ENCODE measurements around the gene FAHD2B.
"Not testable (repeated sequence)": the region's sequence is repeated elsewhere in the genome, so short reads cannot be mapped to it uniquely, and the experiment has no call there.

The FAHD2B gene, protein sequence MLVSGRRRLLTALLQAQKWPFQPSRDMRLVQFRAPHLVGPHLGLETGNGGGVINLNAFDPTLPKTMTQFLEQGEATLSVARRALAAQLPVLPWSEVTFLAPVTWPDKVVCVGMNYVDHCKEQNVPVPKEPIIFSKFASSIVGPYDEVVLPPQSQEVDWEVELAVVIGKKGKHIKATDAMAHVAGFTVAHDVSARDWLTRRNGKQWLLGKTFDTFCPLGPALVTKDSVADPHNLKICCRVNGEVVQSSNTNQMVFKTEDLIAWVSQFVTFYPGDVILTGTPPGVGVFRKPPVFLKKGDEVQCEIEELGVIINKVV

DNA sequence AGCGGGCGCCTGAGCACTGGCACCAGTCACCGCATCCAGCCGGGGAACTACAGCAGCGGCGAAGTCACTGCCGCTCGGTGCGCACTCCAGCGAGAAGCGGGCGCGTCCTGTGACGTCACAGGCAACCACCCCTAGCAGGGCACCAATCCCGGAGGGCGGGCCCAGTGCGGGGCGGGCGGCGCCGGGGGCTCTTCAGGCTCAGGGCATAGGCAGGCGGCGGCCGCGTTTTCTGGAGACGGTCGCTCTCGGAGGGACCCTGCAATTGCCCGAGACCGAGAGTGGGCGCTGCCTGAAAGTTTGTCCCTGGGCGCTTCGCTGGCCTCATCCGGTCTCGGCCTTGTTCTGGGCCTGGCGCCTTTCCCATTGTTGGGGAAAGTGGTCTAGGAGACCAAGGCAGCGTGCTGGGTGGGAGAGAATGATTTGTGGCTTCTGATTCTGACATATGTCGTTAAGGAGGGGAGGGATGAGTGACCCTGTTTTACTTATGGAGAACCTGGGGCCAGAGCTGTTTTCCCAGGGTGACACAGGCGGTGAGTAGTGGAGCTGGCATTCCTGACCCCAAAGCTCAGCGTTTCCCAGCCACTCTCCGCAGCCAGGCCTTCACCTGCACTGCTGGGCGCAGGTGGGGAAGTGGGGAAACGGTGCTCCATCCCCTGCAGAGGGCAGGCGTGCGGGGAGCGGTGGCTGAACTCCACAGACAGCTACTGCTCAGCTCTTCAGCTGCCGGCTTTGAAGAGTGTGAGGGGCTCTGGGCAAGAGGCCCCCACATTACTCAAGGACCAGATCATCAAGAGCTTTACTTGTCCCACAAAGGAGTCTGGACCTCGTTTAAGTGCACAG, at the start of gene FAHD2B:
Gene FAHD2B, minus strand, starts transcription at position 111 of the 840 bp plus-strand sequence. CDS start 3,176 bp downstream, outside the sequence.
- peak; percentile 87 to 88 for DNase-seq

DNA sequence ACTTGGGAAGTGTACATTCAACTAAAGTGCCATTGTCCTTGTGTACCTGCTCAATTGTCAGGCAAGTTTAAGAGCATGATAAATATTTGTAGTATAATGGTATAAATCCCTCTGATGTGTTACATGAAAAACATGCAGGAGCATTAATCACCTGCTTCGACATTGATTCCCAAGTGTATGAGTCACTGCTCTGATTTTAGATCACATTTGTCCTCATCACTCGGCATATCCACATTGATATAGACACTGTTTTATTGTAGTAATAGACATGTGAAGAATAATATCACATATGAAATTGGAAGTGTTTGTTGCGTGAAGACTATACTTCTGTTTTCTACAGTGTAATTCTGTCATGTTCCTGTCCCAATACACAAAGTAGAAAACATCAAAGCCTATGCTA, 49.3 kb upstream of the FAHD2B start:
- DNase-seq = not testable (repeated sequence)

DNA sequence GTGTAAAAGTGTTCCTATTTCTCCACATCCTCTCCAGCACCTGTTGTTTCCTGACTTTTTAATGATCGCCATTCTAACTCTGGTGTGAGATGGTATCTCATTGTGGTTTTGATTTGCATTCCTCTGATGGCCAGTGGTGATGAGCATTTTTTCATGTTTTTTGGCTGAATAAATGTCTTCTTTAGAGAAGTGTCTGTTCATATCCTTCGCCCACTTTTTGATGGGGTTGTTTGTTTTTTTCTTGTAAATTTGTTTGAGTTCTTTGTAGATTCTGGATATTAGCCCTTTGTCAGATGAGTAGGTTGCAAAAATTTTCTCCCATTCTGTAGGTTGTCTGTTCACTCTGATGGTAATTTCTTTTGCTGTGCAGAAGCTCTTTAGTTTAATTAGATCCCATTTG, 34.4 kb upstream of the FAHD2B start:
- DNase-seq = not testable (repeated sequence)

DNA sequence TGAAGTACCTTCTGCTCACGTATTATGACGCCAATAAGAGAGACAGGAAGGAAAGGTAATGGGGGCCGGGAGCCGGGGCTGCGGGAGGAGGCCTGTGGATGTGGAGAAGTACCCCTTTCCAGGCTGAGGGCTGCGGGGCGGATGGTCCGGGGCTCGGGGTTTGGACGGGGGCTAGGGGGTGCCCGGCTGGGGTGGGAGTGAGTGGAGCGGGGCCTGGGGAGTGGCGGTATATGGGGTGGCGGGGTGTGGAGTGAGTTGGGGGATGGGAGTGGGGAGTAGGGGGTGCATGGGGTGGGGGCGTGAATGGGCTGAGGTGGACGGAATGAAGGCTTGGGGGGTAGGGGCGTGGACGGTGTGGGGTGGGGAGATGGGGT, 19.2 kb upstream of the FAHD2B start:
- DNase-seq = not testable (repeated sequence)

DNA sequence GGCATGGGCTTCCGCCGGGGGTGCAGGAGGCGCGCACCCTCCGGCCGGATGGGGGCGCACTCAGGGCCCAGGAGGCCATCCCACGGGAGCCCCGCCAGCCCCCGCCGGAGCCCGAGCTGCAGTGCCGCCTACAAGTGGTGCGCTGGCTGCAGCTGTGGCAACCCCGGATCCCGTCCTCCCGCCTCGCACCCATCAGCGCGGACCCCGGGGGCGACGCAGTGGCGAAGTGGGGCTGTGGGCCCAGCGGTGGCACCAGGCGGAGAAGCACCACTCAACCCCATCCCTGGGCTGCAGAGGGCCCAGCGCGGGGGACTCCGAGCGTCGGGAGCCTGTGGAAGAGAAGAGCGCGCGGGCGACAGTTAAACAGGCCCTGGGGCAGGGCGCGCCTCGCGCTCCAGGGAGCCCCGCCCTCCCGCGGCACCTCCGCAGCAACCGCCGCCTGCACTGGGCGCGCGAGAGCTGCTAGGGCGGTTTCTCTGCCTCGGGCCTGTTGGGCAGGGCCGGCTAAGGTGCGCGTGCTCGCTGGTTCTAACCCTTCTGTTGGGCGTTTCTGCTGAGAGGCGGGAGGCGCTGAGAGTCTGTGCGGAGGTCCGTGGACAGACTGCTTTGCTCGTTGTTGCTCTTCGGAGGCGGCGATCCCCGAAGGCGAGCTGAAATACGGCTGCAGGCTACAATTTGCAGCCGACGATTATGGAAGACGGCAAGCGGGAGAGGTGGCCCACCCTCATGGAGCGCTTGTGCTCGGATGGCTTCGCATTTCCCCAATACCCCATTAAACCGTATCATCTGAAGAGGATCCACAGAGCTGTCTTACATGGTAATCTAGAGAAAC, 18.6 kb upstream of the FAHD2B start, which contains the start of gene ANKRD36:
Gene ANKRD36, plus strand, starts transcription at position 104 of the 832 bp plus-strand sequence. Its CDS starts 587 bp downstream, at position 691.
- peak; percentile 84 to 88 for DNase-seq

DNA sequence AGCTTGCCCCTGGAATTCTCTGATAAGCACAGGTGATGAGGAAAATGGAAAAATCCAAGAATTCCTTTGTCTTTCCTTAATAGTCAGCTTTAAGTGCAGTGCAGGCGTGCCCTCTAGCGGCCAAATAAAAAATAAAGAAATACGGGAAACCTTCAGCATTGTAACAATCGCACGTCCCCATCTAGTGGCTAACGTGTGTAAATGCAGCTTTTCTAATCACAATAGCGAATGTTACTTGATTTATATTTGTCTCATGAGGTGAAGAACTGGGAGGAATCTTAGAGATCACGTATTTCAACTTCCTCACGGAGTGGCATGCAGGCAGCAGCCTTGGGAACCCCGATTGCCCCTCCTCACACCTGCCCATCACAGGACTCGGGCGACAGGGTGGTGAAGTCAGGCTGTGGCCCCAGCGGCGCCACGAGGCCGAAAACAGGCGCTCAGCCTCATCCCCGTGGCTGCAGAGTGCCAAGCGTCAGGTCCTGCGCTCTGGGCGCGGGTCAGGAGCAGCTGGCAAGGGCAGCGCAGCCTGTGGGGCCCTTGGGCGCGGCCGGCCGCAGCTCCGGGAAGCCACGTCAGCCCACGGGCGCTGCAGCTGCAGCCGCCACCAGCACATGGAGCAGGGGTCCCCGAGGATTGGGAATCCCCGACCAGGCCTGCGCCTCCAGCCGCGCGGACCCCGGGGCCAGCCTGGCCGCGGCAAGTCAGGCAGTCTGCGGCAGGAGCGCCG, 17.8 kb upstream of the FAHD2B start:
- DNase-seq = peak; percentile 64 to 82

DNA sequence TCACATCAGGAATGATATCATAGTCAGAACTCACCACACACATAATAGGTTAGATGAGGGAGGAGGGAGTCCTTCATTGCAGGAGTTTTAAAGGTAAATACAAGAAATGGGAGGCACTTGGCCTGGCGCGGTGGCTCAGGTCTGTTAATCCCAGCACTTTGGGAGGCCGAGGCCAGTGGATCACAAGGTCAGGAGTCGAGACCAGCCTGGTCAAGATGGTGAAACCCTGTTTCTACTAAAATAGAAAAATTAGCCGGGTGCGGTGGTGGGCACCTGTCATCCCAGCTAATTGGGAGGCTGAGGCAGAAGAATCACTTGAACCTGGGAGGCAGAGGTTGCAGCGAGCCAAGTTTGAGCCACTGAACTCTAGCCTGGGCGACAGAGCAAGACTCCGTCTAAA, 16.6 kb upstream of the FAHD2B start:
- not testable (repeated sequence) for DNase-seq

DNA sequence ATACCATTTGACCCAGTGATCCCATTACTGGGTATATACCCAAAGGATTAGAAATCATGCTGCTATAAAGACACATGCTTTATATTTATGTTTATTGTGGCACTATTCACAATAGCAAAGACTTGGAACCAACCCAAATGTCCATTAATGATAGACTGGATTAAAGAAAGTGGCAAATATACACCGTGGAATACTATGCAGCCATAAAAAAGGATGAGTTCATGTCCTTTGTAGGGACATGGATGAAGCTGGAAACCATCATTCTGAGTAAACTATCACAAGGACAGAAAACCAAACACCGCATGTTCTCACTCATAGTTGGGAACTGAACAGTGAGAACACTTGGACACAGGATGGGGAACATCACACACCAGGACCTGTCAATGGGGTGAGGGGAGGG, 12.2 kb upstream of the FAHD2B start:
- not testable (repeated sequence) for DNase-seq

DNA sequence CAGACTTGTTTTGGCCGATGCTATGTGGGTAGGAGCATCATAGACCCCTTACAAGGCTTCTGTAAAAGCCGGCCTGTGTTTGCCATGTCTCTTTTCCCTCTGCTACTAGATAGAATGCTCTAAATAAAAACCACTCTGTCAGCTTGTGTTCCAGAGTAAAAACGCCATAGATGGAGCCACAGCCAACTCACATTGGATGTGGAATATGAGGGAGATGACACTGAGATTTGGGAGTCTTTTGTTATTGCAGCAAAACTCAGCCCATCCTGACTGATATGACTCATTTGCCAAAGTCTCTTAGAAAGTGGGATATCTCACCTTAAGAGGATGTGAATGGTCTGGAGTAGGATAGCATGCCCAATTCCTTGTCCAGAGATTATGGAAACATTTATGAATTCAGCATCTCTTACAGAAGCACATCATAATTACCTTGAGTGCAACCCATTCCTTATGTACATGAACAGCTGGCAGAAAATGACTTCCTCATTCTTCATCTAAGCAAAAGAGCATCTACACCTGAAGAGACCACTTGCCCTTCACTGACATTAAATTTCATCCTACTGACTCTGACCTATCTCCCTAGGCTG, 4.2 kb upstream of the FAHD2B start:
- DNase-seq = not testable (repeated sequence)

DNA sequence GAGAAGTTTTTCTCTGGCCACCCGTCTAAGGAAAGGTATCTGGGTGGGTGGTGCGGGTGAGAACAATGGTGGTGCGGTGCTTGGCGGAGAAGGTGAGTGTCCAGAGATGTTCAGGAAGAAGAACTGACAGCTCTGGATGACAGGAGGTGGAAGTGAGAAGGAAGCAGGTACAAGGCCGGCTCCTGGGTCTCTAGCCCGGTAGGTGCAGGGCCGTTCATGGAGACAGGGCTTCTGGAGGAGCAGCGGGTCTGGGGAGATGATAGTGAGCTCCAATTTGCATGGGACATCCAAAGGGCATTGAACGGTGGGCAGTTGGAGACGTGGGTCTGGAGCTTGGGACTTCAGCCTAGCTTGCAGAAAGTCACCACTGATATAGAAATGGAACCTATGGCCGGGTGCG, 979 bp upstream of the FAHD2B start:
- DNase-seq = no peak

DNA sequence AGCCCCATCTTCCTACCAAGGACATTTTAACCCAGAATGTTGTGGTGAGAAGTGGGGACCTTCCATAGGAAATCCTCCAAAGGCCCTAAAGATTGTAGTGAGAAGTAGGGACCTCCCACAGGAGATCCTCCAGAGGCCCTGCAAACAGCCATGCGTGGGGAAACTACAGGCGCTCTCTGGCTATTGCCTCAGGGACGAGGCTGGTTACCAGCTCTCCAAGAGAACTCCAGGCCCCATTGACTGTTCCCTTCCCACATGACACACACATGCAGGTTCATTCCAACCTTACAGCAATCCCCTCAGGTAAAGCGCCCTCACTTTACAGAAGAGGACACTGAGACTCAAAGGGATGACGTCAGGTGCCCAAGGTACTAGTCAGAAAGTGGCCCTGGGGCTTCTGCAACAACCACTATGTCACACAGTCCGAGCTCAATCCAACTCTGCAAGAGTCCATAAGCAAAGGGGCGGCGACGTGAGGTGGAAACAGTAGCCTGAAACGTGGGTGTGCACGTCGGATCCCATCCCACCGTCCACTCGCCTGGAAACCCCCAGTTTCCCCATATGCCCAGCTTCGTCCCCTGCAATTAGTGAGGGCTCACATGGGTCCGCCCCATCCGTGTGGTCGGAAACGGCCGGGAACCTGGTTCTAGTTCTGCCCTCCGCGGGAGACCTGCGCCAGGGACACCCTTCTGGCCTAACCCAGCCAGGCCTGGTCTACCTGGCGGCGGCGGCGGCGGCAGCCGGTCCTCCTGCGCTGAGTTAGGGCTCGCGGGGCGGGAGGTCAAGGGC, 505 bp downstream of the FAHD2B start:
- DNase-seq = not testable (repeated sequence)

DNA sequence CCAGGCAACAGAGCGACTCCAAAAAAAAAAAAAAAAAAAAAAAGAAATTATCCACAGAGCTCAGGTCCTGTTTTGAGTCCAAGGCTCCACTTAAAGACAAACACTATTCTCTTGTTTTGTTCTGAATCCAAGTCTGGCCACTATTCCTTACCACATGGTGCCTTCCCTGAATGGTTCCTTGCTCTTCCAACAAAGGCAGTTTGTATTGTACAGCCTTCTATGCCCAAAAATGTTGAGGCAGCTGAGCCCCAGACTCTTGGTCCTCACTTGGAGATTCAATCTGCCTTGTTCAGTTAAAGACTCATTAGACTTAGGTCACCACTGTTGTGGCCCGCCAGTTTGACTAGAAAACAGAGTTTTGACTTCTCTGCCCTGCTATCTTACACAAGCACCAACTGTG, 1.7 kb downstream of the FAHD2B start:
- not testable (repeated sequence) for DNase-seq

DNA sequence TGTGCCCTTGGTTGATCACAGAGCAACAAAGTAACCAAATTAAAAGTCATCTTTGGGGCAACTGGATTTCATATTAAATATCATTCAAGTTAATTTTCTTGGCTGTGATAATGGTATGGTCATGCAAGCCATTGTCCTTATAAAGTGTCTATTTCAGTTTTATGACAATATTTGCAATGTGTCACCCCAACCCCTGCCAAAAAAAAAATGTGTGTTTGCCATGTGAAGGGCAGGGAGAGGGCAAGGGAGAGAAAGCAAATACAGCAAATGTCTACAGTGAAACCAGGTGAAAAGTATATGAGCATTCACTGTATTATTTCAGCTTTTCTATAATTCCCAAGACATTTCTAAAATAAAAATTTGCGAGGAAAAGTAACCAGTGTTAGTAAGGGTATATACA, 6.0 kb downstream of the FAHD2B start:
- DNase-seq = not testable (repeated sequence)

DNA sequence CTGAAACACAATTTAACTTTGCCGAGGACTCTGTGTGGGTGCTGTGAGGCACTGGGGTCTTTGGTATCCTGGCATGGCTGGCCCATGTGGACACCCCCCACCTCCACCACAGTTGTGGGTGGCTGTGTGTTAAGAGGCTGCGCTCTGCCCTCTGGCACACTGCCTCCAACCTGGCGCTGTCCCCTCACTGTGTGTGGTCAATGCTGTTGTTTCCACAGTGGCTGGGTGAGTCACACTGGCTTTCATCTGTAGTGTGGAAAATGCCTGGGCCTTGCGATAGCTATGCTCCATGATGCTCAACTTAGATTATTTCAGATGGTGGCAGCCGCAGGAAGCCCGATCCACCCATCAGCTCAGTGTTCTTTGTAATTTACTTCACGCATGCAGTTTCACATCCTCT, 9.6 kb downstream of the FAHD2B start:
- DNase-seq = not testable (repeated sequence)

DNA sequence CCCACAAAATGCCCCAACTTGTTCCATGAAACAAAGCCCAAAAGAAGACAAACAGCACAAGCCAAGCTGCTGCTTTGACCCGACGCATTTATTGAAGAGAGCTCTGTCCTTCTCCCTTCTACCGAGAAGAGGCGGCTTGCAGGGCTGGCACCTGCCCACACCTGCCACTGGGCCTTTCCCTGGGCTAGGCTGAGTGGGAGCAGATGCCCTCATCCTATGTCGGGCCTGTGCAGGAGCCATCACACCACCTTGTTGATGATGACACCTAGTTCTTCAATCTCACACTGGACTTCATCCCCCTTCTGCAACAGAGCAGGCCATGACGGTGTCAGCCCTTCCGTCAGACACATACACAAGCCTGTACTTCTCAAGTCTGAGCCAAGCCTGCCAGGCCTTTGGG, 11.2 kb downstream of the FAHD2B start:
- not testable (repeated sequence) for DNase-seq

DNA sequence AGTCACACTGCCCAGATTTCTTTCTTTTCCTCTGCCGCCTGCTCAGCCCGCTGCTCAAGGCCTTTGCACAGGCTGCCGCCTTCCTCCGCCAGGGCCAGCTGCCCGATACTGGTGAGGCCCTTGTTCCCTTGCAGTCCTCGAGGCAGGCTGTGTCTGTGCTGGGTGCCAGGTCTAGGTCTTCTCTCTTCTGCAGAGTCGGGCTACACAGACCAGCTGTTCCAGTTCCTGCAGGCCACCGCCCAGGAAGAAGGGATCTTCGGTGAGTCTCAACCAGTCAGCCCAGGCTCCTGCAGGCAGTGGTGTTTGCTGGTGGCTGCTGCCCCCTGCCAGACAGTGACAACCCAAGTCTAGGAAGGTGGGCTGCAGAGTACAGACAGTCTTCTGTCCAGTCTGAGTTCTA, 12.5 kb downstream of the FAHD2B start:
- not testable (repeated sequence) for DNase-seq

DNA sequence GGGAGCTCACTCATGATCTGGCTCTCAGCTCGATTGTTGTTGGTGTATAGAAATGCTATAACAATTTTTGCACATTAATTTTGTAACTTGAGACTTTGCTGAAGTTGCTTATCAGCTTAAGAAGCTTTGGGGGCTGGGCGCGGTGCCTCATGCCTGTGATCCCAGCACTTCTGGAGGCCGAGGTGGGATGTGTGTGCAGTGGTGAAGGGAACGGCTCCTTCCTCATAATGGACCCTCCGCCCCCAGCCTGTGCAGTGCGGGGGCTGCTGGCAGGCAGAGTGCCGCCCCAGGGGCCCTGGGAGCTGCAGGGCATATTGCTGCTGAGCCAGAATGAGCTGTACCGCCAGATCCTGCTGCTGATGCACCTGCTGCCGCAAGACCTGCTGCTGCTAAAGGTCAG, 13.8 kb downstream of the FAHD2B start:
- not testable (repeated sequence) for DNase-seq

DNA sequence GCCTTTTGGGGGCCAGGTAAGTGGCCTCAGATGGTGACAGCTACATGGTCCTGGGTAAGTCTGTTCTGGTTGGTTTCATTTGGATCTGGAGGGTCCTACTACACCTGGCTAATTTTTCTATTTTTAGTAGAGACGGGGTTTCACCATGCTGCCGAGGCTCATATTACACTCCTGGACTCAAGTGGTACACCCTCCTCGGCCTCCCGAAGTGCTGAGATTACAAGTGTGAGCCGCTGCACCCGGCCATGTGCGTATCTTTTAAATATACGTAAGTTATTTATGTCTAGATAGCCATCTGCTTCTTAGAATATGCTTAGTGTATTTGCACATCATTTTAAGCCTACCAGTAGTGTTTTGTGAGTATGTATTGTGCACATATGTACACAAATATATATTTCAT, 17.5 kb downstream of the FAHD2B start:
- DNase-seq = not testable (repeated sequence)

DNA sequence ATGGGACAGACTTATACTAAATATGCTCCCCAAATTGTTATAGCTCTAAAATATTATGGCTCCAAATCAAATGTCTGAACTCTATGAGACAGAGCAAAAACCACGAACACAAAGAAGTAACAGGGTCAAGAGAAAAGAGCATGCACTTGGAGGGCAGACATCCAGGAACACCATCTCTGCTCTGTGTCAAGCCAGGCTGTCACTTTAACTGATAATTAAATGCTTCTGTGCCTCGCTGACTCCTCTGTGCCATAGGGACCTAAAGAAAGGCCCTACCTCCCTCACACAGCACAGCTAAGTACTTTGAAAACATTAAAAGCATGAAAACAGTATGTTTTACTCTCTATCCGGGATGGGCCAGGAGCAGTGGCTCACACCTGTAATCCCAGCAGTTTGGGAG, 23.8 kb downstream of the FAHD2B start:
- DNase-seq = not testable (repeated sequence)

DNA sequence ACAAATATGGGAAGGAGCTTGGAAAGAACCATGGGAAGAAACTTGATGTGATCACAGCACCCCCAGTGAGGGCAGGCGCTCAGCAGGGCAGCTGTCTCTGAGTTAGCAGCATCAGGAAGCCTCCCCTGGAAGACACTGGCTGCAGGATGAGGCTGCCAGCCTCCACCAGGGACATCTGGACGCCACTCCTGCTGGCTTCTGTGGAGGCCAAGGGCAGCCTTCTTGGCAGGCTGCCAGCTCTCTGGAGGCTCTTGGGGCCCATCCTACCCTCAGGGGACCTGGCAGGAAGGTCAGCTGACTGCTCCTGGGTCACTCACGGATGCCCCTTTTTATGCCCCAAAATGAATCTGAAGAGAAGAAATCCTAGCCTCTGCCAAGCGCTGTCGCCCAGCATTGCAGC, 26.0 kb downstream of the FAHD2B start:
- not testable (repeated sequence) for DNase-seq

DNA sequence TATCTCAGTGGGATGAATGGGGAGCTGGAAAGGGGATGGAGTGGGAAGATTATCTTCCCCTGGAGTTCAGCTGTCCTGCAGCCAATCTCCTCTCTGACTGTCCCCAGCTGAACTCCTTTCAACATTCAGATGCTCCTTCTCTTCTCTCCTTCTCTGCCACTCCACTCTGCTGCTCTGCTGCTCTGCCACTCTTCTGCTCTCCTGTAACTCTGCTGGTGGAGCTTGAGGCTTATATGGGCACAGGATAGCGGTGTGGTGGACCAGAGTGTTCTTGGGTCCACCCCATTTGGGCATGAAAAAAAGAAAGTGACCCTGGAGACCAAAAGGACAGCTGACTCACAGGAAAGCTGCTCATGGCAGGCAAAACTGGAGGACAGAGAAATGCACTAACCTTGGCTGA, 26.6 kb downstream of the FAHD2B start:
- no peak for DNase-seq
